ENCODE measurements around the gene KCNG1.

GRCh38 chr20:51024761-51025160 is 1.9 kb upstream of the KCNG1 start:
- TF ChIP-seq, protein P1, sequence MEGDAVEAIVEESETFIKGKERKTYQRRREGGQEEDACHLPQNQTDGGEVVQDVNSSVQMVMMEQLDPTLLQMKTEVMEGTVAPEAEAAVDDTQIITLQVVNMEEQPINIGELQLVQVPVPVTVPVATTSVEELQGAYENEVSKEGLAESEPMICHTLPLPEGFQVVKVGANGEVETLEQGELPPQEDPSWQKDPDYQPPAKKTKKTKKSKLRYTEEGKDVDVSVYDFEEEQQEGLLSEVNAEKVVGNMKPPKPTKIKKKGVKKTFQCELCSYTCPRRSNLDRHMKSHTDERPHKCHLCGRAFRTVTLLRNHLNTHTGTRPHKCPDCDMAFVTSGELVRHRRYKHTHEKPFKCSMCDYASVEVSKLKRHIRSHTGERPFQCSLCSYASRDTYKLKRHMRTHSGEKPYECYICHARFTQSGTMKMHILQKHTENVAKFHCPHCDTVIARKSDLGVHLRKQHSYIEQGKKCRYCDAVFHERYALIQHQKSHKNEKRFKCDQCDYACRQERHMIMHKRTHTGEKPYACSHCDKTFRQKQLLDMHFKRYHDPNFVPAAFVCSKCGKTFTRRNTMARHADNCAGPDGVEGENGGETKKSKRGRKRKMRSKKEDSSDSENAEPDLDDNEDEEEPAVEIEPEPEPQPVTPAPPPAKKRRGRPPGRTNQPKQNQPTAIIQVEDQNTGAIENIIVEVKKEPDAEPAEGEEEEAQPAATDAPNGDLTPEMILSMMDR (conservative IDR thresholded peaks at IDR 0.05; ENCODE audit: low read length): no peak
- TF ChIP-seq EZH2phosphoT487 (IDR thresholded peaks at IDR 0.05; ENCODE audit: borderline replicate concordance): no peak
